GM21526 (cell line): ENCODE results near the gene SV2B.

Experiments used
- ATAC-seq: cut with Tn5 transposase; IDR thresholded peaks from one replicate; pipeline ENCODE4 v1.9.1; 2021; ENCODE audit warnings: moderate library complexity; ENCODE audit not compliant: unreplicated experiment, low FRiP score

SV2B gene

GRCh38 chr15:91224755-91225380 lies 124.8 kb downstream of the SV2B start:
- no peak for ATAC-seq

GRCh38 chr15:91225741-91226140 lies 125.7 kb downstream of the SV2B start:
- no peak for ATAC-seq

DNA sequence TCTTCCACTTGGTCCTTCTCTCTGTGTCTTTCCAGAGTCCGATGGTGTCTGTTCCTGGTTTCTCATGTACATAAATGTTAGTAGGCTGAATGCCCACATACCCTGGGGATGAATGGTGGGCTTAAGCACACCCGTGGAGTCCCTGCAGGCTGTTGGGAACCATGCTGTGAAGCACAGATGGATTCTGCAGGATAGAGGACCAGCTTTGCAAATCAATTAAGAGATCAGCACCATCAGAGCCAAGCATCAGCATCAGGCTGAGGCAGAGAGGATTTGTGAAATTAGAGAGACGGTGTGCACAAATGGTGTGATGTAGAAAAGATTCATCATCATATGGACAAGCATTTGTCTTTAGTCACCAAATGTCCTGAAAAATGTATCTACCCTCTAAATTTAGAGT lies 127.1 kb downstream of the SV2B start:
- no peak for ATAC-seq

- no peak for ATAC-seq
These were observed 127.7 kb downstream of the SV2B start for GRCh38 chr15:91227766-91228165.

GRCh38 chr15:91228383-91228782 lies 128.3 kb downstream of the SV2B start:
- ATAC-seq = no peak

GRCh38 chr15:91228890-91229289 lies 128.8 kb downstream of the SV2B start:
- ATAC-seq = no peak

- ATAC-seq = no peak
These were observed 131.6 kb downstream of the SV2B start for GRCh38 chr15:91231703-91232102.

DNA sequence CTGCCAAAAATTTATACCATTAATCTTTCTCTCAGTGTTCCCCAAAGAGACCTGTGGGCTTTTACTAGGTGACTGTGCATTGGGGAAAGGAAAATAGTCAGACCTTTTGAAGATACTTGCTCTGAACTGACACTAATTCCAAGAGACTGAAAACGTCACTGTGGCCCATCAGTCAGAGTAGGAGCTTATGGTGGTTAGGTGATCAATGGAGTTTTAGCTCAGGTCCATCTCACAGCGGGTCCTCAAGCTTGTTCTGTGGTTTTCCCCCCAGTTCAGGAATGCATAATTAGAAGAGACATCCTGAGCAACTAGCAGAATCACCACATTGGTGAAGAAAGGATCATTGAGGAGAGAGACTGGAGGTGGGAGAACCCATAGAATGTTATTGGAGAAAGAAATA lies 134.7 kb downstream of the SV2B start:
- no peak for ATAC-seq

GRCh38 chr15:91235376-91235775 lies 135.3 kb downstream of the SV2B start:
- no peak for ATAC-seq

- ATAC-seq = no peak
These were observed 137.4 kb downstream of the SV2B start for GRCh38 chr15:91237445-91237844.

DNA sequence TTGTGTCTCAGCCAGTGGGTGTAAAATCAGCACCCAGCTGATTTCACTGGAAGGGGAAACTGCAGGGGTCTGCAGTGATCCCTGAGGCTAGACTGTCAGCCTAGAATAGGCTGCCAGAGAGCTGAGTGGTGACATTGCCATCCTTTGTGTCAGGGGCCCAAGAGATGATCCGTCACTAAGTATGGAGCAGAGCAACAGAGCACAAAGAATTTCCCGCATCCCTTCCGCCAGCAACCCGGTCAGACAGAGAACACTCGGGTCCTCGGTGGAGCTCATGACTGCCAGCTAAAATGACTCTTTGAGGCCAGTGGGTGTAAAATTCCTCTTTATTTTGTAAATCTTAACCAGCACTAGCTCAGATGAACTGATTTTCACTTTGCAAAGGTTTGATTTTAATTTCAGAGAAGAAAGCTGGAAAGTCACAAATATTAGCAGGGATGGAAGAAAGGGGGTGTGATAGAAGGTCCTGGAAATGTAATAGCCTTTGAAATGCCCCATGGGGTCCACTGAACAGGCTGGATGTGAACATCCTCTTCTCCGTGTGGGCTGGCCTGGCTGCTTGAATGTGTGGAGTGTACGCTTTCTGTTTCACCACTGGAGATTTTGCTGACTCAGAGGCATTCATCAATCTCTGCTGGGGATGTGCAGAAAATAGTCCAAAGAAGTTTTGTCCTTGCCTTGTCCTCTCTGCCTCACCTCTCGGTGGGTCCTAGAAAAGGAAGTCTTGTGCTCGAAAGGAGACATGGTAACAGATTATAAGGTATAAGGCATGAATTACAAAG lies 138.8 kb downstream of the SV2B start:
- ATAC-seq = no peak

GRCh38 chr15:91243826-91244225 lies 143.8 kb downstream of the SV2B start:
- no peak for ATAC-seq

DNA sequence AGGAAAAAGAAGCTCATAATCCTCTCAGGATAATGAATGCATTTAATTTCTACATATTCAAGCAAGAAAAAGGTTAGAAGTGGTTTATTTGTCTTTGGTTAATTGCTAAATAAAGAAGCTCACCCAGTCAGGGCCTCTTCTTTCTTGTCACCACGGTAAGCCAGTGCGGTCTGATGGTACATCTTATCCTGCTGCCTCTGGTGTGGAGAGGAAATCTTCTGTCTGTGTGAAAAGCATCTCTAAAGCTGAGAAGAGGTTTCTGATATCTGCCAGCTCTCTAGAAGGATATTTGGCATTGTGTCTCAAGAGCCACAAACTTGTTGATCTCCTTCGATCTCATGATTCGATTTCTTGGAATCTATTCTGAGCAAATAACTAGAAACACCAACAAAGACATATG lies 144.9 kb downstream of the SV2B start:
- ATAC-seq = no peak

DNA sequence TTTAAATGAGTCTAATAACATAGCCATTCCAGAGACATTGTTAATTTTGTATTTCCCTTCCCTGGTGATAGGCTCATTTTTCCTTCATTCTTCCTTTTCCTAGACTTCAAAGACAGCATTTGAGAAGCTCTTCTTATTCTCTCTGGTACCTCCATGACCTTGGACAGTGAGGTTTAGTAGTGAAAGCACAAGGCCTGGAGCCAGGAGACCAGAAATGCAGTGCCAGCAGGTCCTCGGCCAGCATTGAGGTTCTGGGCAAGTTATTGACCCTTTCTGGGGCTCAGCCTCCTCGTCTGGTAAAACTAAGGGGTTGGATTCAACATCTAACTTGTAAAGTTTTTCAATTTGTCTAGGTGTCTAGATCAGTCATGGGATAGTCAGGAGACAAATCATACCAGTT lies 146.9 kb downstream of the SV2B start:
- no peak for ATAC-seq

- no peak for ATAC-seq
These were observed 149.5 kb downstream of the SV2B start for GRCh38 chr15:91249591-91249990.

GRCh38 chr15:91252322-91252721 lies 152.3 kb downstream of the SV2B start:
- no peak for ATAC-seq

- ATAC-seq = no peak
These were observed 152.7 kb downstream of the SV2B start for GRCh38 chr15:91252756-91253155.

- no peak for ATAC-seq
These were observed 153.5 kb downstream of the SV2B start for GRCh38 chr15:91253605-91254004.

DNA sequence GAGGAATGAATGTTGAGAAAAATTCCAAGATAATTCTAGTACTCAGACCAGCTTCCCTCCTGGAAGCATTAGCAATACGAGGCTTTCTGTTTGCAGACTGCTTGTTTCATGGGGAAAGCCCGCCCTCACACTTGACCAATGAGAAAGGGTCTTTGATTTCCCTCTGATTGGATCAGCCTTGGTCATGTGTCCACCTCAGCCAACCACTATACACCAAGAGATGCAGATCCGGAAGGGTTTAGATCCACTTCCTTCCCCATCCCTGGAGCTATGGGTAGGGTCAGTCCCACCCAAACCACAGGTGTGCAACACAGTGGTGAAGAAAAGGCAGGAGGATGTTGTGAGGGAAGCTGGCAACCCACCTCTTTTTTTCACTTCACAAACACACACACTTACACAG lies 154.7 kb downstream of the SV2B start:
- no peak for ATAC-seq

- ATAC-seq = no peak
These were observed 155.7 kb downstream of the SV2B start for GRCh38 chr15:91255670-91256192.

GRCh38 chr15:91257746-91258414 lies 157.8 kb downstream of the SV2B start:
- ATAC-seq = no peak

GRCh38 chr15:91258415-91258759 lies 158.3 kb downstream of the SV2B start:
- no peak for ATAC-seq
